ENCODE results near the gene LENG9. TPM values are rescaled to one million over a fixed set of nuclear protein-coding genes. Genes with fewer than 3 reads are reported as not detected.
"Not testable (repeated sequence)": the region's sequence is repeated elsewhere in the genome, so short reads cannot be mapped to it uniquely, and the experiment has no call there.

LENG9 gene
- total RNA-seq, 1 donor from 2014 or later, result 1.7 TPM

- no peak for DNase-seq
Observed at GRCh38 chr19:54459282-54460229, 4.0 kb downstream of the LENG9 start.

- DNase-seq, result no peak
Observed at GRCh38 chr19:54458648-54459281, 4.8 kb downstream of the LENG9 start.

GRCh38 chr19:54457773-54458647 is 5.6 kb downstream of the LENG9 start:
- no peak for DNase-seq

GRCh38 chr19:54456423-54457373 is 6.9 kb downstream of the LENG9 start:
- no peak for DNase-seq

- no peak for DNase-seq
Observed at GRCh38 chr19:54455786-54456422, 7.7 kb downstream of the LENG9 start.

GRCh38 chr19:54454781-54455675 is 8.6 kb downstream of the LENG9 start:
- no peak for DNase-seq

- DNase-seq, result no peak
Observed at GRCh38 chr19:54453921-54454780, 9.4 kb downstream of the LENG9 start.

- no peak for DNase-seq
Observed at GRCh38 chr19:54452626-54453025, 11.0 kb downstream of the LENG9 start.

GRCh38 chr19:54451997-54452396 is 11.6 kb downstream of the LENG9 start:
- no peak for DNase-seq

GRCh38 chr19:54451331-54451871 is 12.2 kb downstream of the LENG9 start:
- DNase-seq, result no peak

GRCh38 chr19:54449701-54450069 is 13.9 kb downstream of the LENG9 start:
- no peak for DNase-seq

- DNase-seq, result peak; percentile 98
Observed at GRCh38 chr19:54448774-54449700, 14.5 kb downstream of the LENG9 start, which contains the start of gene LENG8. TSS of gene LENG8 (plus strand) at chr19:54449199. CDS start at chr19:54451345, 2,146 bp downstream.

- peak; percentile 71 for DNase-seq
Observed at GRCh38 chr19:54448040-54448773, 15.4 kb downstream of the LENG9 start.

GRCh38 chr19:54446349-54446748 is 17.2 kb downstream of the LENG9 start:
- not testable (repeated sequence) for DNase-seq

- DNase-seq, result no peak
Observed at GRCh38 chr19:54444737-54445136, 18.8 kb downstream of the LENG9 start.

- no peak for DNase-seq
Observed at GRCh38 chr19:54440641-54441040, 22.9 kb downstream of the LENG9 start.

Data from skin of body (tissue), 2 donors.